Thyroid gland (tissue), 4 donors: ENCODE measurements around the gene PLA2G12B. TPM values are rescaled to one million over a fixed set of nuclear protein-coding genes. Genes with fewer than 3 reads are reported as not detected.

Experiments
- DNase-seq, 2 donors: peaks; one replicate each; pipeline ENCODE4 v3.0.0-alpha.2; 2019
- H3K27ac ChIP-seq, 3 donors: fragments of 200-600 bp; sonication (generic); 1 replicate in 2 of 3; 2 replicates in 1 of 3; pipeline ENCODE4 v1.5.1; 2016 to 2019; ENCODE audit warnings: mild to moderate bottlenecking in 1 of 3, moderate library complexity in 1 of 3
- H3K27me3 ChIP-seq: fragments of 200-600 bp; sonication (generic); one replicate; pipeline ENCODE4 v1.5.1; 2019
- H3K36me3 ChIP-seq, 2 donors: fragments of 200-600 bp; sonication (generic); one replicate each; pipeline ENCODE4 v1.5.1; 2016 to 2019
- H3K4me1 ChIP-seq, 2 donors: fragments of 200-600 bp; sonication (generic); one replicate each; pipeline ENCODE4 v1.5.1; 2017 to 2019
- H3K4me3 ChIP-seq, 3 donors: fragments of 200-600 bp; sonication (generic); replicated peaks in 1 of 3; 1 replicate in 2 of 3; 2 replicates in 1 of 3; pipeline ENCODE4 v1.5.1; 2016; ENCODE audit warnings: mild to moderate bottlenecking in 1 of 3
- H3K9me3 ChIP-seq: fragments of 200-600 bp; sonication (generic); one replicate; pipeline ENCODE4 v1.5.1; 2017
- CTCF ChIP-seq, 6 experiments: fragments of 200-600 bp in 3 of 6; fragments of 450-650 bp in 3 of 6; sonication (generic) in 3 of 6; IDR thresholded peaks; one replicate each; pipeline ENCODE4 v1.5.1; 2016 to 2019; ENCODE audit warnings: antibody characterized with exemption in 6 of 6, mild to moderate bottlenecking in 2 of 6, inconsistent platforms in 1 of 6, moderate library complexity in 1 of 6
- POLR2A ChIP-seq, 2 donors: fragments of 450-650 bp; IDR thresholded peaks; one replicate each; pipeline ENCODE4 v1.6.1; 2017; ENCODE audit warnings: antibody characterized with exemption in 2 of 2, mild to moderate bottlenecking in 2 of 2, moderate library complexity in 1 of 2
- WGBS, 2 donors: methylation state at CpG; one replicate each; pipeline ENCODE4 v1.1.5; 2017; 5-methylcytosine and 5-hydroxymethylcytosine counted together
- intact Hi-C: fragments of 100-400 bp; cut with DNase I; formaldehyde crosslinking; loops from one replicate; pipeline ENCODE4 v1.15.1; 2023
- total RNA-seq, 4 donors: library from RNA; depleted of rRNA; stranded (reverse); fragments of >200 nt; gene quantifications; one replicate each; pipeline ENCODE4 v1.2.3, GENCODE V29; 2016

PLA2G12B gene
- total RNA-seq, 4 donors from 2014 or later: not detected

- no peak for DNase-seq
- 93% methylated on average over 2 of the region's 2 CpGs for WGBS, 2 donors
- no peaks in the 10 kb centered on the region for H3K36me3 ChIP-seq
- H3K9me3 ChIP-seq: no peaks in the 10 kb centered on the region
- H3K4me1 ChIP-seq: no peaks in the 10 kb centered on the region
- no peak overlapping the region for H3K27ac ChIP-seq
- intact Hi-C loops: no loop called here
- TF ChIP-seq POLR2A (IDR thresholded peaks at IDR 0.05) (no peak), CTCF (IDR thresholded peaks at IDR 0.05) (no peak)
- H3K27me3 ChIP-seq: no peaks in the 10 kb centered on the region
- no peak overlapping the region for H3K4me3 ChIP-seq
These were observed 27.4 kb upstream of the PLA2G12B start for GRCh38 chr10:72981882-72982529.

- Histone ChIP-seq H3K27me3 (no peaks in the 10 kb centered on the region), H3K4me3 (no peak overlapping the region), H3K9me3 (no peaks in the 10 kb centered on the region), H3K4me1 (no peaks in the 10 kb centered on the region), H3K36me3 (no peaks in the 10 kb centered on the region), H3K27ac (no peak overlapping the region)
- intact Hi-C loops: no loop called here
- TF ChIP-seq CTCF (IDR thresholded peaks at IDR 0.05): no peak
- no peak for TF ChIP-seq POLR2A (IDR thresholded peaks at IDR 0.05)
- WGBS, 2 donors: 84 to 94% methylated on average over 3 to 4 of the region's 4 CpGs
- no peak for DNase-seq
These were observed 26.6 kb upstream of the PLA2G12B start for GRCh38 chr10:72981028-72981881.

- WGBS, 2 donors: 88 to 100% methylated on average over 1 to 2 of the region's 2 CpGs
- Histone ChIP-seq H3K9me3 (no peaks in the 10 kb centered on the region), H3K27me3 (no peaks in the 10 kb centered on the region), H3K4me3 (no peak overlapping the region), H3K27ac (no peak overlapping the region), H3K36me3 (no peaks in the 10 kb centered on the region), H3K4me1 (no peaks in the 10 kb centered on the region)
- no peak for DNase-seq
- TF ChIP-seq CTCF (IDR thresholded peaks at IDR 0.05) (no peak), POLR2A (IDR thresholded peaks at IDR 0.05) (no peak)
- intact Hi-C loops: no loop called here
These were observed 25.7 kb upstream of the PLA2G12B start for GRCh38 chr10:72980348-72980747.

GRCh38 chr10:72979709-72980108 lies 25.1 kb upstream of the PLA2G12B start:
- intact Hi-C loops: no loop called here
- H3K9me3 ChIP-seq: no peaks in the 10 kb centered on the region
- no peaks in the 10 kb centered on the region for H3K4me1 ChIP-seq
- TF ChIP-seq CTCF (IDR thresholded peaks at IDR 0.05): no peak
- no peaks in the 10 kb centered on the region for H3K27me3 ChIP-seq
- H3K36me3 ChIP-seq: no peaks in the 10 kb centered on the region
- no peak overlapping the region for H3K4me3 ChIP-seq
- H3K27ac ChIP-seq: no peak overlapping the region
- DNase-seq: no peak

- Histone ChIP-seq H3K27ac (no peak overlapping the region), H3K4me3 (no peak overlapping the region), H3K27me3 (no peaks in the 10 kb centered on the region), H3K36me3 (no peaks in the 10 kb centered on the region), H3K9me3 (no peaks in the 10 kb centered on the region), H3K4me1 (no peaks in the 10 kb centered on the region)
- intact Hi-C loops: no loop called here
- no peak for TF ChIP-seq CTCF (IDR thresholded peaks at IDR 0.05)
- no peak for TF ChIP-seq POLR2A (IDR thresholded peaks at IDR 0.05)
- WGBS, 2 donors: 91 to 98% methylated on average over 1 of the region's 1 CpG
- DNase-seq: no peak
These were observed 22.3 kb upstream of the PLA2G12B start for GRCh38 chr10:72976886-72977285.
